Tibial artery (tissue), 4 donors: ENCODE results near the gene COMMD3.
A peak's percentile ranks its signal among the peaks of the same experiment; 100 is the strongest.

Source experiments
- DNase-seq, 2 donors: peaks; one replicate each; pipeline ENCODE4 v3.0.0-alpha.2; 2019
- H3K27ac ChIP-seq, 2 donors: fragments of 200-600 bp; sonication (generic) in 1 of 2; 1 replicate in 1 of 2; 2 replicates in 1 of 2; pipeline ENCODE4 v1.5.1; 2018 to 2019; ENCODE audit warnings: mild to moderate bottlenecking in 1 of 2
- H3K27me3 ChIP-seq, 2 donors: fragments of 200-600 bp; sonication (generic) in 1 of 2; one replicate each; pipeline versions ENCODE4 v1.5.1 to v1.6.0; 2016 to 2019
- H3K36me3 ChIP-seq, 3 donors: fragments of 200-600 bp; sonication (generic) in 2 of 3; one replicate each; pipeline ENCODE4 v1.5.1; 2016 to 2019; ENCODE audit warnings: mild to moderate bottlenecking in 2 of 3
- H3K4me1 ChIP-seq, 4 donors: fragments of 200-600 bp; sonication (generic) in 2 of 4; 1 replicate in 3 of 4; 2 replicates in 1 of 4; pipeline ENCODE4 v1.5.1; 2016 to 2019
- H3K4me3 ChIP-seq, 2 donors: fragments of 200-600 bp; sonication (generic) in 1 of 2; 1 replicate in 1 of 2; 2 replicates in 1 of 2; pipeline ENCODE4 v1.5.1; 2018 to 2019; ENCODE audit warnings: mild to moderate bottlenecking in 2 of 2
- H3K9me3 ChIP-seq, 3 donors: fragments of 200-600 bp; sonication (generic) in 1 of 3; one replicate each; pipeline ENCODE4 v1.5.1; 2016 to 2019
- CTCF ChIP-seq, 2 experiments: fragments of 200-600 bp in 1 of 2; fragments of 450-650 bp in 1 of 2; IDR thresholded peaks; one replicate each; pipeline ENCODE4 v1.5.1; 2017 to 2019; ENCODE audit warnings: antibody characterized with exemption in 2 of 2, mild to moderate bottlenecking in 1 of 2, moderate library complexity in 1 of 2
- intact Hi-C: fragments of 100-400 bp; cut with DNase I; formaldehyde crosslinking; loops from one replicate; pipeline ENCODE4 v1.15.0; 2023; ENCODE audit warnings: low total_unique reads

The COMMD3 gene

GRCh38 chr10:22329150-22329549 is 13.0 kb downstream of the COMMD3 start:
- peaks cover 0 to 8% of the 10 kb centered on the region in 2 donors for H3K27me3 ChIP-seq
- intact Hi-C loops: no loop called here
- no peak for DNase-seq
- TF ChIP-seq CTCF (IDR thresholded peaks at IDR 0.05): no peak
- H3K36me3 ChIP-seq: peaks cover 20 to 28% (median 23%) of the 10 kb centered on the region in 3 donors
- no peak overlapping the region for H3K27ac ChIP-seq
- H3K4me3 ChIP-seq: no peak overlapping the region
- H3K9me3 ChIP-seq: no peaks in the 10 kb centered on the region
- peaks cover 0 to 22% (median 13%) of the 10 kb centered on the region in 4 donors for H3K4me1 ChIP-seq

GRCh38 chr10:22332116-22332692 is 16.0 kb downstream of the COMMD3 start:
- H3K27ac ChIP-seq: no peak overlapping the region
- TF ChIP-seq CTCF (IDR thresholded peaks at IDR 0.05): no peak
- H3K36me3 ChIP-seq: peaks cover 20 to 25% (median 23%) of the 10 kb centered on the region in 3 donors
- no peak for DNase-seq
- intact Hi-C loops: loop anchor here (5.0 kb wide), 1 partner anchor 375 kb away; no protein-coding TSS in a partner anchor
- peaks cover 9 to 36% of the 10 kb centered on the region in 2 donors for H3K27me3 ChIP-seq
- peaks cover 0 to 30% (median 28%) of the 10 kb centered on the region in 4 donors for H3K4me1 ChIP-seq
- H3K4me3 ChIP-seq: no peak overlapping the region
- no peaks in the 10 kb centered on the region for H3K9me3 ChIP-seq

GRCh38 chr10:22333167-22333974 is 17.2 kb downstream of the COMMD3 start:
- H3K9me3 ChIP-seq: no peaks in the 10 kb centered on the region
- peaks cover 0 to 30% (median 28%) of the 10 kb centered on the region in 4 donors for H3K4me1 ChIP-seq
- H3K36me3 ChIP-seq: peaks cover 15 to 19% (median 17%) of the 10 kb centered on the region in 3 donors
- no peak for DNase-seq
- intact Hi-C loops: loop anchor here (5.0 kb wide), 1 partner anchor 374 kb away; no protein-coding TSS in a partner anchor
- H3K4me3 ChIP-seq: no peak overlapping the region
- H3K27me3 ChIP-seq: peaks cover 12 to 48% of the 10 kb centered on the region in 2 donors
- no peak overlapping the region for H3K27ac ChIP-seq
- TF ChIP-seq CTCF (IDR thresholded peaks at IDR 0.05): no peak

- H3K9me3 ChIP-seq: no peaks in the 10 kb centered on the region
- intact Hi-C loops: loop anchor here (5.0 kb wide), 1 partner anchor 373 kb away; no protein-coding TSS in a partner anchor
- H3K4me1 ChIP-seq: peaks cover 0 to 30% (median 28%) of the 10 kb centered on the region in 4 donors
- no peak overlapping the region for H3K4me3 ChIP-seq
- H3K27ac ChIP-seq: no peak overlapping the region
- no peak for DNase-seq
- TF ChIP-seq CTCF (IDR thresholded peaks at IDR 0.05): no peak
- peaks cover 12 to 53% of the 10 kb centered on the region in 2 donors for H3K27me3 ChIP-seq
- H3K36me3 ChIP-seq: peaks cover 11 to 16% (median 14%) of the 10 kb centered on the region in 3 donors
These were observed 17.7 kb downstream of the COMMD3 start for GRCh38 chr10:22333975-22334282.

GRCh38 chr10:22334414-22335172 is 18.4 kb downstream of the COMMD3 start:
- Histone ChIP-seq H3K27me3 (peaks cover 12 to 60% of the 10 kb centered on the region in 2 donors), H3K4me3 (peak overlapping the region; percentile 42 to 60), H3K9me3 (no peaks in the 10 kb centered on the region), H3K36me3 (peaks cover 4 to 9% (median 7%) of the 10 kb centered on the region in 3 donors), H3K4me1 (peaks cover 0 to 31% (median 29%) of the 10 kb centered on the region in 4 donors), H3K27ac (no peak overlapping the region)
- peak in 1 of 2 donors; percentile 21 for DNase-seq
- no peak for TF ChIP-seq CTCF (IDR thresholded peaks at IDR 0.05)
- intact Hi-C loops: loop anchor here (5.0 kb wide), 1 partner anchor 373 kb away; no protein-coding TSS in a partner anchor
